Measurements from ENCODE around the gene ZGRF1. TPM values are rescaled to one million over a fixed set of nuclear protein-coding genes. Genes with fewer than 3 reads are reported as not detected.

The ZGRF1 gene
- total and polyA plus RNA-seq, 9 of the 15 experiments (the other 6 are each of a cell fraction or from before 2014, with no cell fraction given): 8.8 to 35.2 (median 22.0) TPM

GRCh38 chr4:112540695-112541094, 96.0 kb downstream of the ZGRF1 start (continued):
- TF ChIP-seq TOE1 (IDR thresholded peaks at IDR 0.05; ENCODE audit: borderline replicate concordance) (no peak), TOE1 (CRISPR knock-in tag; IDR thresholded peaks at IDR 0.05; ENCODE audit: borderline replicate concordance, low read depth) (no peak), BRD4 (IDR thresholded peaks at IDR 0.05) (no peak), NELFE (IDR thresholded peaks at IDR 0.05; ENCODE audit: insufficient read depth, insufficient read length) (no peak), PURB (CRISPR knock-in tag; IDR thresholded peaks at IDR 0.05; ENCODE audit: low read depth) (no peak), NEUROD1 (IDR thresholded peaks at IDR 0.05; ENCODE audit: borderline replicate concordance, low read depth, low read length, partially characterized antibody) (no peak), L3MBTL2 (IDR thresholded peaks at IDR 0.05) (no peak)

- Histone ChIP-seq H3K9me3 (replicated peaks; ENCODE audit: control insufficient read depth, insufficient read depth, low read depth, low read length) (no peaks in the 10 kb centered on the region), H3K4me2 (ENCODE audit: insufficient read depth, low read length) (no peak overlapping the region), H4K20me1 (replicated peaks; ENCODE audit: control insufficient read depth, insufficient read depth, low read length) (no peaks in the 10 kb centered on the region), H3K4me1 (replicated peaks in 1 of 2; ENCODE audit: control insufficient read depth in 2 of 2, insufficient read depth in 2 of 2, low read length in 2 of 2) (no peaks in the 10 kb centered on the region), H3K9ac (ENCODE audit: insufficient read depth in 1 of 2, low read depth in 2 of 2, low read length in 2 of 2) (no peak overlapping the region), H3K9me1 (ENCODE audit: control insufficient read depth, insufficient read depth, low read length) (no peaks in the 10 kb centered on the region), H2AFZ (ENCODE audit: low read depth, low read length) (no peak overlapping the region), H3K79me2 (ENCODE audit: control insufficient read depth, insufficient read depth, low read length) (no peaks in the 10 kb centered on the region), H3K36me3 (ENCODE audit: control insufficient read depth, insufficient read depth, low read length) (no peaks in the 10 kb centered on the region), H3K27me3 (ENCODE audit: control insufficient read depth in 2 of 2, insufficient read depth in 2 of 2, low read length in 2 of 2) (no peaks in the 10 kb centered on the region), H3K4me3 (no peak overlapping the region), H3K27ac (ENCODE audit: extremely low read depth, low read depth, low read length) (no peak overlapping the region)
- ChIA-PET CTCF (ENCODE audit: low intra/inter-chr PET ratio) (no interaction called here), POLR2A (interaction anchor here (1.0 kb wide), 1 partner anchor 11 kb away, joined by 3 read pairs; no protein-coding TSS in a partner anchor)
- BruUV-seq (replicated peaks): no TSS peak
- TF ChIP-seq ZC3H11A (IDR thresholded peaks at IDR 0.05; ENCODE audit: low read depth, low read length): no peak
- no peak for TF ChIP-seq GABPA (tag; conservative IDR thresholded peaks at IDR 0.05; ENCODE audit: low read depth)
- TF ChIP-seq RBM15 (IDR thresholded peaks at IDR 0.05; ENCODE audit: insufficient read depth, low read length): no peak
- TF ChIP-seq, protein P1, sequence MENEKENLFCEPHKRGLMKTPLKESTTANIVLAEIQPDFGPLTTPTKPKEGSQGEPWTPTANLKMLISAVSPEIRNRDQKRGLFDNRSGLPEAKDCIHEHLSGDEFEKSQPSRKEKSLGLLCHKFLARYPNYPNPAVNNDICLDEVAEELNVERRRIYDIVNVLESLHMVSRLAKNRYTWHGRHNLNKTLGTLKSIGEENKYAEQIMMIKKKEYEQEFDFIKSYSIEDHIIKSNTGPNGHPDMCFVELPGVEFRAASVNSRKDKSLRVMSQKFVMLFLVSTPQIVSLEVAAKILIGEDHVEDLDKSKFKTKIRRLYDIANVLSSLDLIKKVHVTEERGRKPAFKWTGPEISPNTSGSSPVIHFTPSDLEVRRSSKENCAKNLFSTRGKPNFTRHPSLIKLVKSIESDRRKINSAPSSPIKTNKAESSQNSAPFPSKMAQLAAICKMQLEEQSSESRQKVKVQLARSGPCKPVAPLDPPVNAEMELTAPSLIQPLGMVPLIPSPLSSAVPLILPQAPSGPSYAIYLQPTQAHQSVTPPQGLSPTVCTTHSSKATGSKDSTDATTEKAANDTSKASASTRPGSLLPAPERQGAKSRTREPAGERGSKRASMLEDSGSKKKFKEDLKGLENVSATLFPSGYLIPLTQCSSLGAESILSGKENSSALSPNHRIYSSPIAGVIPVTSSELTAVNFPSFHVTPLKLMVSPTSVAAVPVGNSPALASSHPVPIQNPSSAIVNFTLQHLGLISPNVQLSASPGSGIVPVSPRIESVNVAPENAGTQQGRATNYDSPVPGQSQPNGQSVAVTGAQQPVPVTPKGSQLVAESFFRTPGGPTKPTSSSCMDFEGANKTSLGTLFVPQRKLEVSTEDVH (IDR thresholded peaks at IDR 0.05; ENCODE audit: low read depth, partially characterized antibody): no peak
- no peak for TF ChIP-seq RNF2 (IDR thresholded peaks at IDR 0.05)
- TF ChIP-seq KHSRP (IDR thresholded peaks at IDR 0.05): no peak
- no peak for TF ChIP-seq ZFP1 (CRISPR knock-in tag; IDR thresholded peaks at IDR 0.05)
- TF ChIP-seq CREM (IDR thresholded peaks at IDR 0.05; ENCODE audit: low read depth): no peak
- no peak for TF ChIP-seq ZNF507 (tag; conservative IDR thresholded peaks at IDR 0.05)
- no peak for TF ChIP-seq ZFP91 (CRISPR knock-in tag; IDR thresholded peaks at IDR 0.05)
- no peak for TF ChIP-seq MITF (IDR thresholded peaks at IDR 0.05)
- FAIRE-seq: no peak
- 32% methylated on average over 2 of the region's 2 CpGs for WGBS (ENCODE audit: insufficient coverage, low coverage, missing lambda C conversion rate)
- DNase-seq (ENCODE audit: extremely low read depth in 1 of 4, low spot score in 3 of 4): no peak
- ATAC-seq: no peak
- in situ Hi-C loops (cut with MboI) (no loop called here), intact Hi-C loops (cut with micrococcal nuclease) (no loop called here)
Measured at GRCh38 chr4:112536123-112536522, 100.6 kb downstream of the ZGRF1 start.
